GM18861 (cell line): ENCODE data around the gene SYT12.

Experiments
- ATAC-seq: cut with Tn5 transposase; IDR thresholded peaks from one replicate; pipeline ENCODE4 v1.9.1; 2021; ENCODE audit not compliant: unreplicated experiment

The SYT12 gene

DNA sequence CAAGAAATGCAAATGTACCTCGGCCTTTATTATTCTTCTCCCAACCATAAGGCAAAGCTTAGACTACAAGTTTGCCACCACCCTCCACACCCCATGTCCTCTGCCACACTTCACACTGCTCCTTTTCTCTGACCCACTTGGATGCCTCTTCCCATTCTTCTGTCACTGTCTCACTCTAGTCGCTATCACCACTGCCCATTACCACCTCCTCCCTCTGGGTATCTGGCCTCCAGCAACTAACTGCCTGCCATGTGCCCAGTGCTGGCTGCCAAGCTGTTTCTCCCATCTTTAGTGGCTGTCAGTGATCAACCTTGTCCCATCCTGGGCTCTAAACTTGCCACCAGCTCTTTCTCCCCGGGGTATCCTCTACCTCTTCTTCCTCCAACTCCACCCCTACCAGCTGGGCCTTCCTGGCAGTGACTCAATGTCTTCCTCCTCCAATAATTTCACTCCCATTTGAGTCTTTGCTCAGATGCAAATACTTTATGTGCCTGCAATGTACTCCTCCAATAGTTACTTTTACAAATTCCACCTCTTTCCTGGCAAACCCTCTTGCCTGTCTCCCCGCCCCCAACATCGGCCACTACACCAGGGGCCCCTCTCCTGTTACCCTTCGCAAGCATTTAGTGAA lies 76.0 kb downstream of the SYT12 start:
- no peak for ATAC-seq

DNA sequence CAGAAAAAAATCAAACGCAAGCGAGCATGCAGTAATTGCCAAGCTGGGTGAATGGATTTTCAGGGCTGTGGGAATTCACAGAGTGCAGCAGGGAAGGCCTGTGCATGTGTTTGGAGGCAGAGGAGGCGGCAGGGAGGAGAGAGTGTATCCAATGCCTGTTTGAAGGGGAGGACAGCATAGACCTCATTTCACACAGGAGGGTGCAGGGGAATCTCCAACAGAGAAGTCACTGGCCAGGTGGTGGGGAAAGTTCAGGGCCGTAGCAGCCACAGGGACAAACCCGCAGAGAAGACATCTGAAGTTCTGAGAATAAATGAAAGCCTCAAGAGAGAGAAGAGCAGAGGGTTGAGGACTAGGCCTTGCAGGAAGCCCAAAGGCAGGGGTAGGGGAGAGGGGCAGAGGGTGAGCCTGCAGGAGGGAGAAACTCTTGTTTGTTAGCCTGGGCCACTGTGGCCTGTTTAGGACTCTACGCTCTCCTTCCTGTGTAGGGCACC lies 76.9 kb downstream of the SYT12 start:
- ATAC-seq = no peak
